Neural cell (in vitro differentiated cells): Measurements from ENCODE around the gene TMEM126B. TPM values are rescaled to one million over a fixed set of nuclear protein-coding genes. Genes with fewer than 3 reads are reported as not detected.

Experiments used
- H2AFZ ChIP-seq: fragments of 200-600, 300-800 bp; sonication (generic), shearing (Covaris generic); 2 replicates; pipeline ENCODE4 v1.6.0; 2014; ENCODE audit warnings: low read depth, mild to moderate bottlenecking, antibody characterized with exemption, low read length, moderate library complexity
- H3F3A ChIP-seq: fragments of 200-600 bp; shearing (Covaris generic); 2 replicates; pipeline ENCODE4 v1.6.1; 2016; ENCODE audit warnings: mild to moderate bottlenecking, moderate library complexity, mixed read lengths, antibody characterized with exemption, low read length; ENCODE audit not compliant: insufficient read depth, poor library complexity, severe bottlenecking
- H3K27ac ChIP-seq: fragments of 200-600, 300-800 bp; sonication (generic), shearing (Covaris generic); 2 replicates; pipeline ENCODE4 v1.5.1; 2014; ENCODE audit warnings: mild to moderate bottlenecking, low read length, moderate library complexity
- H3K27me3 ChIP-seq: fragments of 300-800, 200-600 bp; sonication (generic), shearing (Covaris generic); 2 replicates; pipeline ENCODE4 v1.6.0; 2014; ENCODE audit warnings: mild to moderate bottlenecking, low read depth, low read length, moderate library complexity; ENCODE audit not compliant: insufficient read depth
- H3K36me3 ChIP-seq: fragments of 300-800, 200-600 bp; sonication (generic), shearing (Covaris generic); 2 replicates; pipeline ENCODE4 v1.5.1; 2014; ENCODE audit warnings: mild to moderate bottlenecking, antibody characterized with exemption, low read length, moderate library complexity; ENCODE audit not compliant: insufficient read depth
- H3K4me2 ChIP-seq: fragments of 300-800, 200-600 bp; sonication (generic), shearing (Covaris generic); 2 replicates; pipeline ENCODE4 v1.6.0; 2014; ENCODE audit warnings: mild to moderate bottlenecking, low read length
- H3K4me3 ChIP-seq: fragments of 300-800, 200-600 bp; sonication (generic), shearing (Covaris generic); 2 replicates; pipeline ENCODE4 v1.5.1; 2014; ENCODE audit warnings: mild to moderate bottlenecking, low read length, moderate library complexity
- H3K79me2 ChIP-seq: fragments of 200-600 bp; shearing (Covaris generic); replicated peaks from 2 replicates; pipeline ENCODE4 v1.6.0; 2014; ENCODE audit warnings: mild to moderate bottlenecking, low read length, moderate library complexity; ENCODE audit not compliant: insufficient read depth
- H3K9ac ChIP-seq: fragments of 300-800, 200-600 bp; sonication (generic), shearing (Covaris generic); 2 replicates; pipeline ENCODE4 v1.6.1; 2016; ENCODE audit warnings: mild to moderate bottlenecking, low read length, mixed read lengths
- H3K9me2 ChIP-seq: fragments of 200-600 bp; shearing (Covaris generic); 2 replicates; pipeline ENCODE4 v1.6.1; 2016; ENCODE audit warnings: mild to moderate bottlenecking, low read length, mixed read lengths; ENCODE audit not compliant: insufficient read depth
- H3K9me3 ChIP-seq: fragments of 200-600, 300-800 bp; sonication (generic), shearing (Covaris generic); 2 replicates; pipeline ENCODE4 v1.6.1; 2016; ENCODE audit warnings: mild to moderate bottlenecking, mixed run types, low read length, moderate library complexity, mixed read lengths
- H4K20me1 ChIP-seq: fragments of 200-600 bp; shearing (Covaris generic); 2 replicates; pipeline ENCODE4 v1.6.1; 2016; ENCODE audit warnings: mild to moderate bottlenecking, mixed run types; ENCODE audit not compliant: insufficient read depth
- EP300 ChIP-seq: fragments of 450-650 bp; conservative IDR thresholded peaks from 2 replicates; pipeline ENCODE4 v1.6.1; 2014; ENCODE audit warnings: antibody characterized with exemption, mild to moderate bottlenecking, moderate library complexity; ENCODE audit not compliant: poor library complexity, severe bottlenecking
- EZH2 ChIP-seq: fragments of 200-600, 300-800 bp; shearing (Covaris generic), sonication (generic); IDR thresholded peaks from 2 replicates; pipeline ENCODE4 v1.6.1; 2014; ENCODE audit warnings: antibody characterized with exemption, low read length, borderline replicate concordance, mild to moderate bottlenecking; ENCODE audit not compliant: insufficient read depth, poor library complexity, severe bottlenecking
- MXI1 ChIP-seq: fragments of 450-650 bp; conservative IDR thresholded peaks from 2 replicates; pipeline ENCODE4 v1.6.1; 2014; ENCODE audit warnings: antibody characterized with exemption, mild to moderate bottlenecking; ENCODE audit not compliant: poor library complexity, severe bottlenecking
- POLR2AphosphoS5 ChIP-seq: IDR thresholded peaks from 2 replicates; pipeline ENCODE4 v1.6.1; 2012
- RAD21 ChIP-seq: fragments of 450-650 bp; conservative IDR thresholded peaks from 2 replicates; pipeline ENCODE4 v1.6.1; 2014; ENCODE audit warnings: antibody characterized with exemption, mild to moderate bottlenecking, moderate library complexity
- SMC3 ChIP-seq: fragments of 450-650 bp; conservative IDR thresholded peaks from 2 replicates; pipeline ENCODE4 v1.6.1; 2014; ENCODE audit warnings: antibody characterized with exemption, mild to moderate bottlenecking, moderate library complexity; ENCODE audit not compliant: poor library complexity
- TAF1 ChIP-seq: IDR thresholded peaks from 2 replicates; pipeline ENCODE4 v1.6.1; 2012; ENCODE audit warnings: low read depth
- polyA plus RNA-seq: library from polyadenylated mRNA; depleted of rRNA; stranded (reverse); fragments of >200 nt; gene quantifications from 2 replicates; pipeline ENCODE4 v1.2.3, GENCODE V29; 2014
- TF ChIP-seq, protein P1 (sequence below): IDR thresholded peaks from 2 replicates; pipeline ENCODE4 v1.6.1; 2012; ENCODE audit warnings: borderline replicate concordance
- TF ChIP-seq, protein P2 (sequence below): fragments of 450-650 bp; IDR thresholded peaks from 2 replicates; pipeline ENCODE4 v1.5.1; 2014; ENCODE audit warnings: antibody characterized with exemption, mild to moderate bottlenecking, moderate library complexity; ENCODE audit not compliant: poor library complexity, severe bottlenecking

The TMEM126B gene
- polyA plus RNA-seq, 1 donor from 2014 or later: 111 TPM

DNA sequence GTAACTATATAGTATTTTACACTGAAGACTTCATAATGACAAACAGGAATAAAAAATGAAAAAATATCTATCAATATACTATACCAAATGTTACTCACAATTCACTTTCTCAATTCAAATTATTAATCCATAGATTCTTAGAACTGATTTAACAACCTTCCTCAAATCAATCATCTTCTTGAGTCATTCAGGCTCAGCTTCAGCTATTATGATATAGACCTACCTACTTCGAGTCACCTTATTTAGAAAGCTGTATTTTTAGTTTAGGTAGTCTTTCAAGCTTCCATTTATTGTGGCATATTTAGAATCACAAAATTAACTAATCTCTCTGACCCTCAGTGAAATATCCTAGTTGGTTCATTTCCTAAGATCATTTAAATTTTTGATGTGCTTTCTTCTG, 28.4 kb downstream of the TMEM126B start:
- Histone ChIP-seq H3K9me2 (no peaks in the 10 kb centered on the region), H2AFZ (no peak overlapping the region), H3F3A (no peaks in the 10 kb centered on the region), H3K27me3 (no peaks in the 10 kb centered on the region), H3K36me3 (peaks cover 30% of the 10 kb centered on the region), H3K9ac (no peak overlapping the region), H3K27ac (no peak overlapping the region), H3K4me2 (no peak overlapping the region), H4K20me1 (peaks cover 3% of the 10 kb centered on the region), H3K79me2 (peaks cover 44% of the 10 kb centered on the region), H3K9me3 (no peaks in the 10 kb centered on the region), H3K4me3 (no peak overlapping the region)
- TF ChIP-seq TAF1: no peak
- TF ChIP-seq EP300: no peak
- TF ChIP-seq POLR2AphosphoS5: no peak
- no peak for TF ChIP-seq RAD21
- no peak for TF ChIP-seq MXI1
- TF ChIP-seq, protein P1, sequence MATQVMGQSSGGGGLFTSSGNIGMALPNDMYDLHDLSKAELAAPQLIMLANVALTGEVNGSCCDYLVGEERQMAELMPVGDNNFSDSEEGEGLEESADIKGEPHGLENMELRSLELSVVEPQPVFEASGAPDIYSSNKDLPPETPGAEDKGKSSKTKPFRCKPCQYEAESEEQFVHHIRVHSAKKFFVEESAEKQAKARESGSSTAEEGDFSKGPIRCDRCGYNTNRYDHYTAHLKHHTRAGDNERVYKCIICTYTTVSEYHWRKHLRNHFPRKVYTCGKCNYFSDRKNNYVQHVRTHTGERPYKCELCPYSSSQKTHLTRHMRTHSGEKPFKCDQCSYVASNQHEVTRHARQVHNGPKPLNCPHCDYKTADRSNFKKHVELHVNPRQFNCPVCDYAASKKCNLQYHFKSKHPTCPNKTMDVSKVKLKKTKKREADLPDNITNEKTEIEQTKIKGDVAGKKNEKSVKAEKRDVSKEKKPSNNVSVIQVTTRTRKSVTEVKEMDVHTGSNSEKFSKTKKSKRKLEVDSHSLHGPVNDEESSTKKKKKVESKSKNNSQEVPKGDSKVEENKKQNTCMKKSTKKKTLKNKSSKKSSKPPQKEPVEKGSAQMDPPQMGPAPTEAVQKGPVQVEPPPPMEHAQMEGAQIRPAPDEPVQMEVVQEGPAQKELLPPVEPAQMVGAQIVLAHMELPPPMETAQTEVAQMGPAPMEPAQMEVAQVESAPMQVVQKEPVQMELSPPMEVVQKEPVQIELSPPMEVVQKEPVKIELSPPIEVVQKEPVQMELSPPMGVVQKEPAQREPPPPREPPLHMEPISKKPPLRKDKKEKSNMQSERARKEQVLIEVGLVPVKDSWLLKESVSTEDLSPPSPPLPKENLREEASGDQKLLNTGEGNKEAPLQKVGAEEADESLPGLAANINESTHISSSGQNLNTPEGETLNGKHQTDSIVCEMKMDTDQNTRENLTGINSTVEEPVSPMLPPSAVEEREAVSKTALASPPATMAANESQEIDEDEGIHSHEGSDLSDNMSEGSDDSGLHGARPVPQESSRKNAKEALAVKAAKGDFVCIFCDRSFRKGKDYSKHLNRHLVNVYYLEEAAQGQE: no peak
- TF ChIP-seq, protein P2, sequence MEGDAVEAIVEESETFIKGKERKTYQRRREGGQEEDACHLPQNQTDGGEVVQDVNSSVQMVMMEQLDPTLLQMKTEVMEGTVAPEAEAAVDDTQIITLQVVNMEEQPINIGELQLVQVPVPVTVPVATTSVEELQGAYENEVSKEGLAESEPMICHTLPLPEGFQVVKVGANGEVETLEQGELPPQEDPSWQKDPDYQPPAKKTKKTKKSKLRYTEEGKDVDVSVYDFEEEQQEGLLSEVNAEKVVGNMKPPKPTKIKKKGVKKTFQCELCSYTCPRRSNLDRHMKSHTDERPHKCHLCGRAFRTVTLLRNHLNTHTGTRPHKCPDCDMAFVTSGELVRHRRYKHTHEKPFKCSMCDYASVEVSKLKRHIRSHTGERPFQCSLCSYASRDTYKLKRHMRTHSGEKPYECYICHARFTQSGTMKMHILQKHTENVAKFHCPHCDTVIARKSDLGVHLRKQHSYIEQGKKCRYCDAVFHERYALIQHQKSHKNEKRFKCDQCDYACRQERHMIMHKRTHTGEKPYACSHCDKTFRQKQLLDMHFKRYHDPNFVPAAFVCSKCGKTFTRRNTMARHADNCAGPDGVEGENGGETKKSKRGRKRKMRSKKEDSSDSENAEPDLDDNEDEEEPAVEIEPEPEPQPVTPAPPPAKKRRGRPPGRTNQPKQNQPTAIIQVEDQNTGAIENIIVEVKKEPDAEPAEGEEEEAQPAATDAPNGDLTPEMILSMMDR: no peak
- no peak for TF ChIP-seq SMC3

DNA sequence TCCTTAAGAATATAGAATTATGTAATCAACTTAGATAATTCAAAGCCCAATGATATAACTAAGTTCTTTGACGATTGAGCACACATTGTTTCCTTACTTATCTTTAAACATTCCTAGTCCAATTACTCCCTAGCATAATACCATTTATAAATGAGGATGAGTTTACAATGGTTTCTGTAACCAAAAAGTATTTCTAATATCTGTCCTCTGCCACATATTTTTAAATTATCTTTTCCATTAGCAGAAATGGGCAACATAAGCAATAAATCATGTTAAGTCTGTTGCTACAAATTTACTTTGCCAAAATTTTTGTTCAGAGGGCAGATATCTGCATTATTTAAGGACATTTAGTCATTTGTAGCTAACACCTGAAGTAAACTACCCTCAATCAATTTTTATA, 29.8 kb downstream of the TMEM126B start:
- H3K4me2 ChIP-seq: no peak overlapping the region
- TF ChIP-seq EZH2: no peak
- TF ChIP-seq EP300: no peak
- TF ChIP-seq TAF1: no peak
- TF ChIP-seq, protein P1: no peak
- no peak for TF ChIP-seq SMC3
- TF ChIP-seq RAD21: no peak
- TF ChIP-seq, protein P2: no peak
- TF ChIP-seq POLR2AphosphoS5: no peak
- no peak for TF ChIP-seq MXI1
- no peak overlapping the region for H3K27ac ChIP-seq
- H3K27me3 ChIP-seq: no peaks in the 10 kb centered on the region
- peaks cover 58% of the 10 kb centered on the region for H3K79me2 ChIP-seq
- H3K9me2 ChIP-seq: no peaks in the 10 kb centered on the region
- peaks cover 13% of the 10 kb centered on the region for H4K20me1 ChIP-seq
- no peak overlapping the region for H3K4me3 ChIP-seq
- no peaks in the 10 kb centered on the region for H3F3A ChIP-seq
- no peaks in the 10 kb centered on the region for H3K9me3 ChIP-seq
- no peak overlapping the region for H2AFZ ChIP-seq
- peaks cover 30% of the 10 kb centered on the region for H3K36me3 ChIP-seq
- no peak overlapping the region for H3K9ac ChIP-seq
